HG03571 (cell line): Measurements from ENCODE around the gene LINGO3.

Source experiments
- ATAC-seq: cut with Tn5 transposase; IDR thresholded peaks from one replicate; pipeline ENCODE4 v1.9.1; 2021; ENCODE audit not compliant: unreplicated experiment

The LINGO3 gene

DNA sequence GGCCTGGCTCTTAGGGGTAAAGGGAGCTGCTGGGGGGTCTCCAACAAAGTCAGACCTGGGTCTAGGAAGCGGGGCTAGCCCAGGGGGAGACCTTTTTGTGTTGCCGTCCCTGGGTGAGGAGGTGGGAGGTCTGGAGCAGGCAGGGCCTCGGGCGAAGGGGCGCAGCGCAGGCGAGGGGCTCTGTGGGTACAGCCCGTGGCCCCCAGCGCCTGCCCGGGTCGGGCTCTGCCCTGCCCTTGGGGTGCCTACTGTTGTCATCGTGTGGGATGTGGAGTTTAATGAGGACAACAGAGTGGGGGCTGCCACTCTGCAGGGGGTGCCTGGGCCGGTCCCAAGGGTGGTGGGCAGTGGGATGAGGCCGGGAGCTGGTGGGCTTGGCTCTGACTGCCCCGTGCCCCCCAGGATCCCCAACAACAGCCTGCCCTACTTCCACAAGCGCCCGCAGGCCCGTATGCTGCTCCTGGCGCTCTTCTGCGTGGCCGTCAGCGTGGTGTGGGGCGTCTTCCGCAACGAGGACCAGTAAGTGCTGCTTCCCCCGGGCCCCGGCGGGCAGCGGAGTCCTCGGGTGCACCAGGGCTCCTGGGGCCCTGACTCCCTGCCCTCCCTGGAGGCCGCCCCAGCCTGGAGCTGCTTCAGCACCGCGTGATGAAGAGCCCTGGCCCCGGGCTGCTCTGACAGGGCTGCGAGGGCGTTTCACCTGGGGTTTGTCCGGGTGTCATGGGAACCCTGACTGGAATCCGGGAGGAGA, 32.7 kb upstream of the LINGO3 start:
- ATAC-seq: no peak

GRCh38 chr19:2339644-2340310, 31.8 kb upstream of the LINGO3 start:
- ATAC-seq: no peak

GRCh38 chr19:2338751-2339643, 31.0 kb upstream of the LINGO3 start:
- ATAC-seq: no peak

DNA sequence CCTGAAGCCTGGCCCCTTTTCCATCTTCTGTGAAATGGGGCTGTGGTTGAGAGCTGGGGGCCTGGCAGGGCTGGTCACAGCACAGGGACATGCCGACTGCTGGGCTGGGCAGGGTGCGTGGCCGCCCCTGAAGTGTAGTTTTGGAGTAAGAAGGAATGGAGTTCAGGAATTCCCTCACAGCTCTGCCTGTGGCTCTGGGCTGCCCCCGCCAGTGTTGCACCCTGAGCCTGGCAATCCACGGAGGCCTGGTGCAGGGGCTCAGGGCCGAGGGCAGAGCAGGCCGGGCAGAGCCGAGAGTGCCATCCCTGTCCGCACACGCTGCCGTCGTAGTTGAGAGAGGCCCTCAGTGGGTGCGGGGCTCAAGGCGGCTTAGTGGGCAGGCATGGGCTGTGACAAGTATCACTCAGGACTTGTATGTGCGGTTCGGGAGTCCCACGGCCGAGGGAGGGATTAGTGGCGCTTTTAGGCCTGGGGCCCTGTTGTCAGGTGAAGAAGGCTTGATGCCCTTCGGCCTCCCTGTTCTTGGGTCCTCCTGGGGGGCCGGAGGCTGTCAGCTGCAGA, 30.2 kb upstream of the LINGO3 start:
- ATAC-seq: no peak

GRCh38 chr19:2337329-2337707, 29.4 kb upstream of the LINGO3 start:
- ATAC-seq: no peak

- no peak for ATAC-seq
These were observed 28.8 kb upstream of the LINGO3 start for GRCh38 chr19:2336528-2337328.

- ATAC-seq: no peak
These were observed 27.9 kb upstream of the LINGO3 start for GRCh38 chr19:2335848-2336247.

GRCh38 chr19:2334986-2335846, 27.3 kb upstream of the LINGO3 start:
- ATAC-seq: no peak

DNA sequence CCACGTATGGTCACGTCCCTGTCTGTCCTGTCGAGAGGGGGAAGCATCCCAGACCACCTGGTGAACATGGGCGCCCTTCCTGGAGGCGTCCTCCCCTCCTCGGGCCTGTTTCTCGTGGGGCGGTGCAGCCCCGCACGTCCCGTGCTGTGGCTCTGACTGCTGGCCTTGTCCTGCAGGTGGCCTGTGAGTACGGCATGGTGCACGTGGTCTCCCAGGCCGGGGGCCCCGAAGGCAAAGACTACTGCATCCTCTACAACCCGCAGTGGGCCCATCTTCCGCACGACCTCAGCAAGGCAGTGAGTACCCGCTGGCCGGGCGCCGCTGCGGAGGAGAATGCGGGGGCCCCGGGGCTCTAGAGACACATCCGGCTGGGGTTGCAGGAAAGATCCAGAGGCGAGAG, 26.5 kb upstream of the LINGO3 start:
- no peak for ATAC-seq

DNA sequence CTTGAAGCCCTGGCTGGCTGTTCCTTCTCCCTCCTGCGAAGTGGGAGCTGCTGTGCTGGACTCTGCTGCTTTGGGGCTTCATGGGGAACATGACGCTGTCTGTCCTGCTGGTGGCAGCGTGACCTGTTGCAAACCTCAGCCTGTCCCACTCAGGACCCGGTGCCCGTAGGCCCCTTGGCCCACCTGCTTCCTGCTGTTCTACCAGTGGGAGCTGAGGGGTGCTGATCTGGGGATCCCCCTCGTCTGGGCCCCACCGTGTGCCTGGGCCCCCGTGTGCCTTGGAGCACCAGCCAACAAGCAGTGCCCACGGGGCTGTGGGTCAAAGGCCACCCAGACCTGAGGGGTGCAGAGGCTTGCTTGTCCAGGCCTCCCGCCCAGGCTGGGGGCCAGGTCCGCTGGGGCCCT, 25.9 kb upstream of the LINGO3 start:
- ATAC-seq: no peak

- no peak for ATAC-seq
These were observed 25.3 kb upstream of the LINGO3 start for GRCh38 chr19:2333027-2333806.

DNA sequence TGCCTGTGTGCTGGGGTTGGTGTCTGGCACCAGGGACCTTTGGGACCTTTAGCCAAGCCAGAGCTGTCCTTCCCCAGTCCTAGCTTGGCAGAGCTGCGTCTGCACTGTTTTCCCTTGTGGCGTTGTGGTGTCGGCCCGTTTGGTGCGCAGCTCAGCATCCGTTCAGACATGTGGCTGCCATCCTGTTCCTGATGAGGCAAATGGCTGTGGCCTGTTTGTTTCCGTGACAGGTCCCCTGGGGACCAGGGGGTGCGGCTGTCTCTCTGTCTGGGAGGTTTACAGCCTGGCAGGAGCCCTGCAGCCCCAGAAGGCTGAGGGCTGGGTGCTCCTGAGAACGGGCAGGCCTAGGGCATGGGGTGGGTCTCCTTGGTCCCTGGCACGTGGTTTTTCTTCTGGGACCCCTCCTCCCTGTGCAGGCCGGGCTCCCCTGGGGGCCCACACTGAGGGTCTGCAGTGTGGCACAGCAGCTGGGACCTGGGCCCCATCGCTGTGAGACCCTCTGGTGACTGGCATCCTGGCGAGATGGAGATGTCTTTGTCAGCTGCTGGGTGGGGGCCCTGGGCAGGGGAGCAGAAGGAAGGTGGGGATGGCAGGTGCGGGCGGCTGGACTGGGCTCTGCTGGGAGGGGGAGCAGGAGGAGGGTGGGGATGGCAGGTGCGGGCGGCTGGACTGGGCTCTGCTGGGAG, 24.5 kb upstream of the LINGO3 start:
- no peak for ATAC-seq

DNA sequence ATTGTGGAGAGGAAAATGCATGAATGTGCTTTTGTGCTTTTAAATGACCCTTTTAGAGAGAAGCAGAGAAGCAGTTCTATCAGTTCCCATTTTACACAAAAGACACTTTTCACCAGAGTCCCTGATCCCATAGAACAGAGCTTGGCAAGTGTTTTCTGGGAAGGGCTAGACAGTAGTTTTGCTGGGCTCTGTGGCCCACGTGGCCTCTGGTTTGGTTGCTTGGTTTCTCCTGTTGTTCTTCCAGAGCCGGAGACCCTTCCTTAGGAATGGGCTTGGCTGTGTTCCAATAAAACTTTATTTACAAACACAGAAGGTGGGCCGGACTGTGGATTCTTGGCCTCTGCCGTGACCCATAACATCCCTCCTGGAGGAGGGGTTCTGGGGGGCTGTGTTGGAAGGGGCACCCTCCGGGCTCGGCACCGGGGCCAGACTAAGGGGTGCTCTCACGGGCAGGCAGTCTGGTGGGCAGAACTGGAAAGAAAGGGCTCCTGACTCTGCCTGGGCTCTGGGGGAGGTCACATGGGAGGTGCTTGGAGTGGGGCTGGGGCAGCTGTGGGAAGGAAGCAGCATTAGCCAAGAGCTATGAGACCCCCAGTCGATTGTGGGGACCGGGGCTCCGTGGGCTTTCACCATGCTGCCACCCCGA, 23.8 kb upstream of the LINGO3 start:
- ATAC-seq: no peak

DNA sequence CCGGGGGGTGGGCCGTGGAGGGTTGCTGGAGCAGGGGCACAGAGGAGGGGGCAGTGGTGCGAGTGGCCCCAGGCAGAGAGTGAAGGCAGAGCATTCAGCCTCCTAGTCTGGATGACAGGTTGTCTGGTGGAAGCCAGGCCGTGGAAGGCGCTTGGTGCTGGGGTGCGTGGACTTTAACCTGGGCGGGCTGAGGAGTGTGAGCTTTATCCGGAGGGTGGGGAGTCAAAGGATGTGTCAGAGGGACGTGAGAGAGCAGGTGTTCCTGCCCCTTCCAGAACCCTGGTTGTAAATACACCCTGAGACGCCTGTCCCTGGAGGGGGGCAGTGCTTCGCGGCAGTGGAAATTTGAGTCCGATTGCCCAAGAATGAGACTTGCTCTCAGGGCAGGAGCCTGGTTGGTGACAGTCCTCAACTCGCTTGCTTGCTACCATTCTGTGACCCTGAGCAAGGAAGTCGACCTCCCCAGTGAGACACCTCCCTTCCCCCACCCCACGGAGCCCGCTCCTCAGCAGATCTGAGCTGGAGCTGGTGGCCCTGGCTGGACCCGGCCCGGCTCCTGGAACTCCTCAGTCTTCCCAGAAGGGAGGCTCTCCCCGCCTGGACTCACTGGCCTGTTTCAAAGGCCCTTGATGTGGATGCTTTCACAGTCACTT, 22.8 kb upstream of the LINGO3 start:
- no peak for ATAC-seq

DNA sequence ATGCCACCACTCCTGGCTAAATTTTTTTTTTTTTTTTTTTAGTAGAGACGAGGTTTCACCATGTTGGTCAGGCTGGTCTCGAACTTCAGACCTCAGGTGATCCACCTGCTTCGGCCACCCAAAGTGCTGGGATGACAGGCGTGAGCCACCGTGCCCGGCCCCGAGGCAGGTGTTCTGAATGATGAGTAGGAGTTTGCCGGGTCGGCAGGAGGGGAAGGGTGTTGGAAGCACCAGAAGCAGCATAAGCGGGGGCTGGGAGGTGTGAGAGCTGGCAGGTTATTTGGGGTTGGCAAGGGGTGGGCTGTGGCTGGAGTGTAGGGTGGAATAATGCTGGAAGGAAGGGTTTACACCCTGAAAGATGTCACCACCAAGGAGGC, 22.3 kb upstream of the LINGO3 start:
- ATAC-seq: no peak

DNA sequence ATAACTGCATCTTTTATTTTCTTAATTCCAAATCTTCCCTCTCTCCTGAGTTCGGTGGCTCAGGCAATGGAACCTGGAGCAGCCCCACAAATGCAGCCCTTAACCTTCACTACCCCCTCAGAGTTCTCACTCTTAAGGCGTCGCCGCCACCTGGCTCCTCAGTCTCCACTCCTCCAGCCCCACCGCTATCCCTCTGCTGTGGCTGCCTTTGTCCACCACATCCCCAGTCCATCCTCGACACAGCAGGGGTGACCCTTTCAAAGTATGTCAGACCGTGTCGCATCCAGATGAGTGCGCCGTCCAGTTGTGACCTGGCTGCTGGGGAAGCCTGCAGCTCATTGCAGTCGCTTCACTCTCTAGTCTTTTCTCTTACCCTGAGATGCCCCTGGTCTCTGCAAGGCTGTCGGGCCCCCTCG, 21.6 kb upstream of the LINGO3 start:
- no peak for ATAC-seq

- ATAC-seq: no peak
These were observed 21.2 kb upstream of the LINGO3 start for GRCh38 chr19:2329149-2329478.
